HepG2 (cell line): Measurements from ENCODE around the gene SZRD1. TPM values are rescaled to one million over a fixed set of nuclear protein-coding genes. Genes with fewer than 3 reads are reported as not detected.

Experiments
- AGO1 ChIP-seq: fragments of 200-400 bp; formaldehyde crosslinking; IDR thresholded peaks from 2 replicates; pipeline ENCODE4 v1.6.1; 2017; ENCODE audit warnings: mild to moderate bottlenecking, low read depth, low read length, moderate library complexity; ENCODE audit not compliant: poor library complexity, severe bottlenecking
- ARNT ChIP-seq: fragments of 450-650 bp; IDR thresholded peaks from 2 replicates; pipeline ENCODE4 v1.6.1; 2017
- ATF1 ChIP-seq: IDR thresholded peaks from 2 replicates; pipeline ENCODE4 v1.6.1; 2016; ENCODE audit warnings: mild to moderate bottlenecking, control low read depth
- FOXP1 ChIP-seq, 2 experiments: fragments of 450-650 bp in 1 of 2; IDR thresholded peaks; 2 replicates each; pipeline ENCODE4 v1.6.1; 2017 to 2018; ENCODE audit warnings: antibody characterized with exemption in 1 of 2
- GABPA ChIP-seq, 2 experiments: IDR thresholded peaks; 2 replicates each; pipeline ENCODE4 v1.6.1; 2011 to 2016; ENCODE audit warnings: low read depth in 2 of 2, low read length in 1 of 2, missing biosample characterization in 1 of 2, missing genetic modification characterization in 1 of 2
- HOXA3 ChIP-seq: sonication (generic); formaldehyde crosslinking; IDR thresholded peaks from 2 replicates; pipeline ENCODE4 v1.5.0; 2020; ENCODE audit warnings: missing genetic modification reagents
- KDM5A ChIP-seq: fragments of 200-600 bp; sonication (generic); IDR thresholded peaks from 2 replicates; pipeline ENCODE4 v1.7.0; 2018; ENCODE audit warnings: antibody characterized with exemption, mild to moderate bottlenecking, low read length, borderline replicate concordance
- MAFF ChIP-seq: IDR thresholded peaks from 2 replicates; pipeline ENCODE4 v1.6.1; 2011; ENCODE audit warnings: low read depth, low read length, improper control_type of control experiment
- MXD4 ChIP-seq: IDR thresholded peaks from 2 replicates; pipeline ENCODE4 v1.6.1; 2016; ENCODE audit warnings: mild to moderate bottlenecking, missing biosample characterization, missing genetic modification reagents
- PLRG1 ChIP-seq: fragments of 450-650 bp; conservative IDR thresholded peaks from 2 replicates; pipeline ENCODE4 v1.6.1; 2016
- POGZ ChIP-seq: sonication (generic); formaldehyde crosslinking; IDR thresholded peaks from 2 replicates; pipeline ENCODE4 v1.4.0; 2020; ENCODE audit warnings: mild to moderate bottlenecking, missing genetic modification reagents
- RFX5 ChIP-seq: IDR thresholded peaks from 2 replicates; pipeline ENCODE4 v1.6.1; 2011; ENCODE audit warnings: low read depth, low read length, improper control_type of control experiment
- SNAPC2 ChIP-seq: sonication (generic); formaldehyde crosslinking; IDR thresholded peaks from 2 replicates; pipeline ENCODE4 v1.8.1; 2022; ENCODE audit warnings: mild to moderate bottlenecking, missing genetic modification reagents
- STAG1 ChIP-seq: sonication (generic); formaldehyde crosslinking; IDR thresholded peaks from 2 replicates; pipeline ENCODE4 v1.4.0; 2020; ENCODE audit warnings: missing genetic modification reagents
- THAP9 ChIP-seq: sonication (generic); formaldehyde crosslinking; IDR thresholded peaks from 2 replicates; pipeline ENCODE4; 2020; ENCODE audit warnings: missing genetic modification reagents, mild to moderate bottlenecking, borderline replicate concordance
- TIGD3 ChIP-seq: sonication (generic); formaldehyde crosslinking; IDR thresholded peaks from 2 replicates; pipeline ENCODE4 v1.5.1; 2020; ENCODE audit warnings: mild to moderate bottlenecking, missing genetic modification reagents, borderline replicate concordance
- ZBTB14 ChIP-seq: sonication (generic); formaldehyde crosslinking; IDR thresholded peaks from 2 replicates; pipeline ENCODE4 v1.4.0; 2020; ENCODE audit warnings: missing genetic modification reagents
- ZBTB49 ChIP-seq: sonication (generic); formaldehyde crosslinking; IDR thresholded peaks from 2 replicates; pipeline ENCODE4 v1.4.0; 2020; ENCODE audit warnings: missing genetic modification reagents, borderline replicate concordance
- ZFP36L1 ChIP-seq: sonication (generic); formaldehyde crosslinking; IDR thresholded peaks from 2 replicates; pipeline ENCODE4 v1.8.0; 2022; ENCODE audit warnings: mild to moderate bottlenecking, missing genetic modification reagents, moderate library complexity
- ZSCAN9 ChIP-seq: IDR thresholded peaks from 2 replicates; pipeline ENCODE4 v1.6.1; 2016; ENCODE audit warnings: borderline replicate concordance
- polyA plus RNA-seq, 8 experiments: library from polyadenylated mRNA; depleted of rRNA in 3 of 8; stranded (reverse) in 7 of 8; unstranded in 1 of 8; fragments of >200 nt; fragmentation: Illumina TruSeq in 4 of 8; extraction: Trizol in 4 of 8; gene quantifications; 2 replicates each; pipeline versions ENCODE4 v1.2.1 to v1.2.3, GENCODE V29; 2011 to 2016; ENCODE audit warnings: low read depth in 4 of 8, missing spikeins in 1 of 8, mixed read lengths in 1 of 8; ENCODE audit not compliant: insufficient read depth in 1 of 8
- total RNA-seq, 5 experiments: library from RNA; depleted of rRNA; stranded (reverse); fragments of >200 nt; fragmentation: Illumina TruSeq; extraction: Trizol; gene quantifications; 2 replicates each; pipeline ENCODE4 v1.2.3, GENCODE V29; 2016; ENCODE audit warnings: low read depth in 1 of 5
- TF ChIP-seq, protein P1 (sequence below): sonication (generic); formaldehyde crosslinking; IDR thresholded peaks from 2 replicates; pipeline ENCODE4 v1.9.0; 2021; ENCODE audit warnings: missing genetic modification reagents, mild to moderate bottlenecking, borderline replicate concordance

The SZRD1 gene
- total and polyA plus RNA-seq, 2 of the 13 experiments (the other 11 are each of a cell fraction or from before 2014, with no cell fraction given) = 28.5 to 41.4 TPM

DNA sequence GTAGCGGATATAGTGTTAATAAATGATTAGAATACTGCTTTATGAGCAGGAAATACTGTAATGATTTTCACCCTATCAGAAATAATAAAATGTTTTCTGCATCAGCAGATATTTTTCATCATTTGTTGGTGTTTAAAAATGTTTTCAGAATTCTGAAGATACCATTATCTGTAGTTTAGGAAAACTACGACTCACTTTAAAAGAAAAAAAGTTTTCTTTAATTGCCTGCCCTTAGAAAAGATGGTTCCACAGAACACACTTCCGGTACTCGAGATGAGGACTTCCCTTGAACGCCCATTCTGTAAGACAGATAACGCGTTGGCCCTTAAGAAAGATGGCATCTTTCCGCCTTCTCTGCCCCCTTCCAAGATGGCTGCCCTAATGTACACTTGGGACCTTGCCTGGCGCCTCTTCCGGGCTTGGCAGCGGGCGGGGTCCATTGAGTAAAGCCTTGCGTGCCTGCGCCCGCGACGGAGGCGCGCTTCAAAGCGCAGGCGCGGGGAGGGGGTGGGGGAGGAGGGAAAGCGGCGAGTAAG lies at the start of gene SZRD1 (continued):
- TF ChIP-seq AGO1 = no peak
- no peak for TF ChIP-seq TIGD3 (CRISPR knock-in tag)
- TF ChIP-seq PLRG1 = no peak
- TF ChIP-seq ZBTB49 = no peak
- peak; percentile 70 for TF ChIP-seq GABPA (IDR thresholded peaks at IDR 0.05; ENCODE audit: low read depth, low read length)
- TF ChIP-seq GABPA (CRISPR knock-in tag; IDR thresholded peaks at IDR 0.05; ENCODE audit: low read depth) = peak; percentile 96
- no peak; the same call in 1 of the 2 replicates for TF ChIP-seq SNAPC2 (CRISPR knock-in tag)
- no peak for TF ChIP-seq STAG1 (CRISPR knock-in tag)
- TF ChIP-seq FOXP1 (IDR thresholded peaks at IDR 0.05) = no peak
- TF ChIP-seq FOXP1 (CRISPR knock-in tag; IDR thresholded peaks at IDR 0.05) = peak; percentile 24; the same call in 1 of the 2 replicates
- TF ChIP-seq HOXA3 (CRISPR knock-in tag) = peak; percentile 100
- peak; percentile 86 for TF ChIP-seq ZBTB14 (CRISPR knock-in tag)
- peak; percentile 99 for TF ChIP-seq THAP9 (CRISPR knock-in tag)
- TF ChIP-seq KDM5A = no peak
- no peak for TF ChIP-seq ZFP36L1 (CRISPR knock-in tag)
- peak; percentile 89 for TF ChIP-seq POGZ (CRISPR knock-in tag)
- no peak for TF ChIP-seq ARNT
- peak; percentile 84; the same call in 1 of the 2 replicates for TF ChIP-seq ATF1 (CRISPR knock-in tag)
- 0 out of 2 replicates have a peak, but pooled peaks have one; percentile 17 for TF ChIP-seq RFX5
- no peak for TF ChIP-seq MAFF
- TF ChIP-seq, protein P1, sequence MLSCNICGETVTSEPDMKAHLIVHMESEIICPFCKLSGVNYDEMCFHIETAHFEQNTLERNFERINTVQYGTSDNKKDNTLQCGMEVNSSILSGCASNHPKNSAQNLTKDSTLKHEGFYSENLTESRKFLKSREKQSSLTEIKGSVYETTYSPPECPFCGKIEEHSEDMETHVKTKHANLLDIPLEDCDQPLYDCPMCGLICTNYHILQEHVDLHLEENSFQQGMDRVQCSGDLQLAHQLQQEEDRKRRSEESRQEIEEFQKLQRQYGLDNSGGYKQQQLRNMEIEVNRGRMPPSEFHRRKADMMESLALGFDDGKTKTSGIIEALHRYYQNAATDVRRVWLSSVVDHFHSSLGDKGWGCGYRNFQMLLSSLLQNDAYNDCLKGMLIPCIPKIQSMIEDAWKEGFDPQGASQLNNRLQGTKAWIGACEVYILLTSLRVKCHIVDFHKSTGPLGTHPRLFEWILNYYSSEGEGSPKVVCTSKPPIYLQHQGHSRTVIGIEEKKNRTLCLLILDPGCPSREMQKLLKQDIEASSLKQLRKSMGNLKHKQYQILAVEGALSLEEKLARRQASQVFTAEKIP = no peak
- TF ChIP-seq MXD4 (CRISPR knock-in tag) = no peak; the same call in 1 of the 2 replicates
- TF ChIP-seq ZSCAN9 = no peak
